HG03066 (cell line): ENCODE results near the gene ARRDC5.
A peak's percentile ranks its signal among the peaks of the same experiment; 100 is the strongest.
"Not testable (repeated sequence)": the region's sequence is repeated elsewhere in the genome, so short reads cannot be mapped to it uniquely, and the experiment has no call there.

Experiments
- ATAC-seq: cut with Tn5 transposase; IDR thresholded peaks from one replicate; pipeline ENCODE4 v1.9.1; 2021; ENCODE audit warnings: low read depth; ENCODE audit not compliant: unreplicated experiment

The ARRDC5 gene

DNA sequence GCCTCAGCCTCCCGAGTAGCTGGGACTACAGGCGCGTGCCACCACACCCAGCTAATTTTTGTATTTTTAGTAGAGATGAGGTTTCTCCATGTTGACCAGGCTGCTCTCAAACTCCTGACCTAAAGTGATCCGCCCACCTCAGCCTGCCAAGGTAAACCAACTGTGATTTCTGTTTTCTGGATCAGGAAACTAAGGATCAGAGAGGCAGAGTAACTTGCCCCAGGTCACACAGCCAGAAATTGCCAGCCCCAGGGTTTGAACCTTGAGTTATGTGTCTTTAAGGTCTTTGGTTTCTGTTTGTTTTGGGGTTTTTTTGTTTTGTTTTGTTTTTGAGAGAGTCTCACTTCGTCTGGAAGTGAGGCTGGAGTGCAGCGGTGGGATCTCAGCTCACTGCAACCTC is 31.0 kb downstream of the ARRDC5 start:
- ATAC-seq, result no peak

GRCh38 chr19:4870025-4870700 is 32.5 kb downstream of the ARRDC5 start:
- ATAC-seq, result no peak

GRCh38 chr19:4868286-4868834 is 34.3 kb downstream of the ARRDC5 start:
- ATAC-seq, result no peak

GRCh38 chr19:4867534-4868285 is 35.0 kb downstream of the ARRDC5 start, which contains the start of gene PLIN3:
PLIN3 (minus strand) TSS chr19:4867667; CDS start chr19:4861394, 6,273 bp downstream.
- ATAC-seq, result peak; percentile 53

DNA sequence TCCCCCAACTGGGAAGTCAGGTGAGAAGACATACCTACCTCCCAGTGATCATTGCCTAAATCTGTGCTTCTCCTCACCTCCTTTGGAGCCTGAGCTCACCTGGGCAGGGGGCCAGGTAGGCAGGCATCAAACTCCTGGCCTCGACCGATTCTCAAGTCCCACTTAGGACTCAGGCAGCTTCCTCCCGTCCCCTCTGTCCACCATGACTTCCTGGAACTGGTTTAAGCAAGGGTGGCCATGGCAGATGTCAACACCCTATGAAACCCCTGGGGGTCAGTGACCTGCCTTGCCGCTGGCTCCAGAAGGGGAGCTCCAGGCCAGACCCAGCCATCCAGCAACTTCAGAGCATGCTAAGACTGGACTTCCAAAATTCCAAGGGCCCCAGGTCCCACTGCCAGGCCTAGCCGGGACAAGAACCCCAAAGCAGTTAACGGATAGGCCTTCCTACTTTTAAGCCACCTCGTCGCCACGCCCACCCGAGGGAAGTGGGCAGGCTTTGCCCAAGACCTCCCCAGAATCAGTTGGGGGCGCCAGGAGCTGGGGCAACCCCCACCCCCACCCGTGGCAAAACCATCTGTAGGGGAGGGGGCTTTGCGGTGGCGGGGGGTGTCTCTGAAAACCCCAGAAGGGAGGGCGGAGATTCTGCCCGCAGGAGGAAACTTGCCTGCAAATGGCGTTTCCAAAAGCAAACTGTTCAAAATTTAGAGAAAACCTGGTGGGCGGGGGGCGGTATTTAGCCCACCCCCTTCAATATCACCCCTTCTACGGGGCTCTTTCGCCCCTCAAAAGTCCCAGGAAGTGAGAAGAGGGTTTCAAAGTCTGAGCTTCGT is 35.9 kb downstream of the ARRDC5 start:
- ATAC-seq, result no peak

- ATAC-seq, result no peak
Observed at GRCh38 chr19:4861147-4861546, 41.5 kb downstream of the ARRDC5 start.

DNA sequence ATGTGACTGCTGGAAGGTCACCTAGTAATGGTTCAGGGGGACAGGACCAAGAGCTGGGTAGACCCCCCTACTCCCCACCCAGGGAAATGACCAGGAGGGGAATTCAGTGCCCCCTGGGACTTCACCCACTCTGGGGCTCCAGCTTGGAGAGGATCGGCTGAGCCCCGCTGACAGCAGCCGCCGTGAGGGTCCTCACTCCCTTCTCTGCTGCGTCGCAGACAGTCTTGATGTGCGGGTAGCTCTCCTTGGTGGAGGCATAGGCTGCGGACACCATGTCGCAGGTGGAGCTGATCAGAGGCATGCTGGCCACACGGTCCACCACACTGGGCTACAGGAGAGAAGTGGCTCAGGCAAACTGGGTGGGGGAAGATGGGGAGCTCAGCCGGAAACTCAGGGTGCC is 43.0 kb downstream of the ARRDC5 start:
- no peak for ATAC-seq

- not testable (repeated sequence) for ATAC-seq
Observed at GRCh38 chr19:4856468-4856867, 46.2 kb downstream of the ARRDC5 start.

DNA sequence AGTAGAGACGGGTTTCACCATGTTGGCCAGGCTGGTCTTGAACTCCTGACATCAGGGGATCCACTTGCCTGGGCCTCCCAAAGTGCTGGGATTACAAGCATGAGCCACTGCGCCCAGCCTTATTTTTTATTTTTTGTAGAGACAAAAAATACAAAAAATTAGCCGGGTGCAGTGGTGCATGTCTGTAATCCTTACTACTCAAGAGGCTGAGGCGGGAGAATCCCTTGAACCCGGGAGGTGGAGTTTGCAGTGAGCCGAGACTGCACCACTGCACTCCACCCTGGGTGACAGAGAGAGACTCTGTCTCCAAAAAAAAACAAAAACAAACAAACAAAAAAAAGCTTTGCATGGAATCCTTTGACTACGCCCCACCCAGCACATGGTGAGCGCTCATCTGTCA is 49.2 kb downstream of the ARRDC5 start:
- not testable (repeated sequence) for ATAC-seq

- no peak for ATAC-seq
Observed at GRCh38 chr19:4852484-4852883, 50.2 kb downstream of the ARRDC5 start.

DNA sequence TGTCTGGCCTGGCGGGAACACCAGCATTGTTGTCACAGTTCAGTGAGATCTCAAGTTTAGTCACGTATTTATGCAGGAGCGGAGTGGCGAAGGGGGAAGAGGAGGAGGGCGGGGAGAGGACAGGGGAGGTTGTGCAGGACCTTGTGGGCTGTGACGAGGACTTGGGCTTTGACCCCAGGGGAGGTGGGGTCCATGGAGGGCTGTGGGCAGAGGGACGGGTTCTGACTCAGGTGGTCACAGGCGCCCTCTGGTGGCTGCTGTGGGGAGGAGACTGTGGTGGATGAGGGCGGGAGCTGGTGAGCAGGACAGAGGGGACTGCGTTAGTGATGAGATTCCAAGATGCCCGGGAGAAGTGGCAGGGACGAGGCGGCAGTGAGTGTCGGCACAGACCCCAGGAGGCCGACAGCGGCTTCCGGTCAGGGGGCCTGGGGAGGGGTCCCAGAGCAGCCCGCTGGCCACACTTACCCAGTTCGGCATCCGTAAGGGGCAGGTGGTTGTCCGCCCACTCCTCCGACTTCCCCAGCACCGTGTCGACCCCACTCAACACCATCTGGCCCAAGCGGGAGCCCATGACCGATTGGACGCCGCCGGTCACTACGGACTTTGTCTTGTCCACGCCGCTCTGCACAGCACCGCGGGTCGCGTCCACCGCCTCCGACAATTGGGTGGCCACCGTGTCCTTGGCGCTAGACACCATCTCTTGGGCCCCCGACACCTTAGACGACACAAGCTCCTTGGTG is 51.0 kb downstream of the ARRDC5 start:
- no peak for ATAC-seq

DNA sequence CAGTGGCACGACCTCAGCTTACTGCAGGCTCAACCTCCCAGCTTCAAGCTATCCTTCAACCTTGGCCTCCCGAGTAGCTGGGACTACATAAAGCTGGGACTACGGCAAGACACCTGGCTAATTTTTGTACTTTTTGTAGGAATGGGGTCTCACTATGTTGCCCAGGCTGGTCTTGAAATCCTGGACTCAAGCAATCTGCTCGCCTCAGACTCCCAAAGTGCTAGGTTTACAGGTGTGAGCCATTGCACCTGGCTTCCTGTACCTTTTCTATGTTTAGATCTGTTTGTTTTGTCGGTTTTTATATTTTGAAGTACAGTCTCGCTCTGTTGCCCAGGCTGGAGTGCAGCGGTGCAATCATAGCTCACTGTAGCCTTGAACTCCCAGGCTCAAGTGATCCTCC is 53.7 kb downstream of the ARRDC5 start:
- ATAC-seq, result no peak

GRCh38 chr19:4847190-4847973 is 55.3 kb downstream of the ARRDC5 start:
- ATAC-seq, result no peak

DNA sequence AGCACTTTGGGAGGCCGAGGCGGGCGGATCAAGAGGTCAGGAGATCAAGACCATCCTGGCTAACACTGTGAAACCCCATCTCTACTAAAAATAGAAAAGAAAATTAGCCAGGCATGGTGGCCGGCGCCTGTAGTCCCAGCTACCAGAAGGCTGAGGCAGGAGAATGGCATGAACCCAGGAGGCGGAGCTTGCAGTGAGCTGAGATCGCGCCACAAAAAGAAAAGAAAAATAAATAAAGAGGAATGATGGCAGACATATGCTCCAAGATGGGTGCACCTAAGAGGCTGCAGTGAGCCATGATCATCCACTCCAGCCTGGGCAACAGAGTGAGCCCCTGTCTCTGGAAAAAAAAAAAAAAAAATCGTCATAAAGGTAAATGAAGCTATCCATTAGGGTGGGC is 56.7 kb downstream of the ARRDC5 start:
- ATAC-seq, result not testable (repeated sequence)

GRCh38 chr19:4844348-4845179 is 58.1 kb downstream of the ARRDC5 start:
- ATAC-seq, result no peak

- ATAC-seq, result no peak
Observed at GRCh38 chr19:4843647-4843965, 59.1 kb downstream of the ARRDC5 start.
